ES-I3 (cell line): ENCODE results near the gene TMA7.
A peak's percentile ranks its signal among the peaks of the same experiment; 100 is the strongest.

Experiments used
- H3K36me3 ChIP-seq: 2 replicates; pipeline ENCODE4 v1.6.1; 2013; ENCODE audit warnings: mild to moderate bottlenecking, low read length, control low read depth, moderate library complexity; ENCODE audit not compliant: insufficient read depth
- H3K4me1 ChIP-seq: 2 replicates; pipeline ENCODE4 v1.6.1; 2013; ENCODE audit warnings: mild to moderate bottlenecking, control low read depth, low read length; ENCODE audit not compliant: insufficient read depth
- H3K9ac ChIP-seq: 2 replicates; pipeline ENCODE4 v1.6.1; 2013; ENCODE audit warnings: low read depth, mild to moderate bottlenecking, low read length, moderate library complexity
- H3K9me3 ChIP-seq: 2 replicates; pipeline ENCODE4 v1.6.1; 2013; ENCODE audit warnings: mild to moderate bottlenecking, low read length, moderate library complexity; ENCODE audit not compliant: control insufficient read depth, insufficient read depth

Gene TMA7

GRCh38 chr3:48432411-48433371 lies 7.4 kb upstream of the TMA7 start:
- H3K36me3 ChIP-seq: peaks cover 18% of the 10 kb centered on the region
- peaks cover 21% of the 10 kb centered on the region for H3K4me1 ChIP-seq
- H3K9ac ChIP-seq: no peak overlapping the region
- H3K9me3 ChIP-seq: no peaks in the 10 kb centered on the region

GRCh38 chr3:48433472-48434118 lies 6.5 kb upstream of the TMA7 start:
- Histone ChIP-seq H3K9me3 (no peaks in the 10 kb centered on the region), H3K9ac (no peak overlapping the region), H3K36me3 (peaks cover 18% of the 10 kb centered on the region), H3K4me1 (peaks cover 19% of the 10 kb centered on the region)

- Histone ChIP-seq H3K9ac (no peak overlapping the region), H3K4me1 (peaks cover 19% of the 10 kb centered on the region), H3K9me3 (no peaks in the 10 kb centered on the region), H3K36me3 (peaks cover 18% of the 10 kb centered on the region)
Observed at GRCh38 chr3:48434591-48435222, 5.3 kb upstream of the TMA7 start.

- Histone ChIP-seq H3K9ac (no peak overlapping the region), H3K4me1 (peaks cover 19% of the 10 kb centered on the region), H3K36me3 (peaks cover 18% of the 10 kb centered on the region), H3K9me3 (no peaks in the 10 kb centered on the region)
Observed at GRCh38 chr3:48435223-48435595, 4.8 kb upstream of the TMA7 start.

GRCh38 chr3:48435774-48436476 lies 4.1 kb upstream of the TMA7 start:
- Histone ChIP-seq H3K9ac (no peak overlapping the region), H3K9me3 (no peaks in the 10 kb centered on the region), H3K36me3 (peaks cover 18% of the 10 kb centered on the region), H3K4me1 (peaks cover 14% of the 10 kb centered on the region)

- peaks cover 12% of the 10 kb centered on the region for H3K4me1 ChIP-seq
- H3K36me3 ChIP-seq: peaks cover 19% of the 10 kb centered on the region
- no peak overlapping the region for H3K9ac ChIP-seq
- H3K9me3 ChIP-seq: no peaks in the 10 kb centered on the region
Observed at GRCh38 chr3:48436477-48436787, 3.6 kb upstream of the TMA7 start.

- no peak overlapping the region for H3K9ac ChIP-seq
- peaks cover 21% of the 10 kb centered on the region for H3K36me3 ChIP-seq
- no peaks in the 10 kb centered on the region for H3K9me3 ChIP-seq
Observed at GRCh38 chr3:48436855-48437254, 3.2 kb upstream of the TMA7 start.

GRCh38 chr3:48437812-48438211 lies 2.2 kb upstream of the TMA7 start:
- H3K4me1 ChIP-seq: peaks cover 7% of the 10 kb centered on the region; the same call in 1 of the 2 replicates
- no peak overlapping the region for H3K9ac ChIP-seq
- peaks cover 19% of the 10 kb centered on the region for H3K36me3 ChIP-seq
- no peaks in the 10 kb centered on the region for H3K9me3 ChIP-seq

More at GRCh38 chr3:48436855-48437254, 3.2 kb upstream of the TMA7 start:
- H3K4me1 ChIP-seq: peaks cover 12% of the 10 kb centered on the region

GRCh38 chr3:48440590-48440958 lies 517 bp downstream of the TMA7 start:
- H3K4me1 ChIP-seq: peaks cover 5% of the 10 kb centered on the region; the same call in 1 of the 2 replicates
- H3K36me3 ChIP-seq: peaks cover 10% of the 10 kb centered on the region
- H3K9me3 ChIP-seq: no peaks in the 10 kb centered on the region
- H3K9ac ChIP-seq: peak overlapping the region; percentile 86

- Histone ChIP-seq H3K36me3 (peaks cover 10% of the 10 kb centered on the region), H3K9ac (no peak overlapping the region), H3K9me3 (no peaks in the 10 kb centered on the region), H3K4me1 (no peaks in the 10 kb centered on the region)
Observed at GRCh38 chr3:48441940-48442339, 1.9 kb downstream of the TMA7 start.

GRCh38 chr3:48445277-48445882 lies 5.3 kb downstream of the TMA7 start:
- H3K4me1 ChIP-seq: peaks cover 5% of the 10 kb centered on the region; the same call in 1 of the 2 replicates
- H3K36me3 ChIP-seq: peaks cover 10% of the 10 kb centered on the region
- no peak overlapping the region; the same call in 1 of the 2 replicates for H3K9ac ChIP-seq
- no peaks in the 10 kb centered on the region for H3K9me3 ChIP-seq

- Histone ChIP-seq H3K36me3 (peaks cover 10% of the 10 kb centered on the region), H3K4me1 (peaks cover 5% of the 10 kb centered on the region; the same call in 1 of the 2 replicates), H3K9ac (peak overlapping the region; percentile 81), H3K9me3 (no peaks in the 10 kb centered on the region)
Observed at GRCh38 chr3:48446043-48446424, 6.0 kb downstream of the TMA7 start.

- H3K9ac ChIP-seq: peak within 1 kb of the TSS; percentile 81
- no peaks in the 10 kb centered on the region for H3K9me3 ChIP-seq
- peaks cover 11% of the 10 kb centered on the region for H3K36me3 ChIP-seq
- H3K4me1 ChIP-seq: peaks cover 5% of the 10 kb centered on the region; the same call in 1 of the 2 replicates
Observed at GRCh38 chr3:48446425-48447193, 6.6 kb downstream of the TMA7 start, which contains the start of gene ATRIP. Gene ATRIP, plus strand, starts transcription at chr3:48446737. Its CDS starts 109 bp downstream, at chr3:48446846.
